ENCODE measurements around the gene SHROOM3. TPM values are rescaled to one million over a fixed set of nuclear protein-coding genes. Genes with fewer than 3 reads are reported as not detected.

SHROOM3 gene
- total RNA-seq, 1 experiment from 2014 or later, result 27.6 TPM

- H4K91ac ChIP-seq (ENCODE audit: insufficient read length, low read depth, low read length), result no peak overlapping the region
- Mint-ChIP-seq H3K36me3 (ENCODE audit: insufficient read depth in 1 of 3, low read depth in 3 of 3) (peaks cover 3 to 13% (median 11%) of the 10 kb centered on the region in 3 experiments; a peak in 5 of 7 replicates), H3K27ac (no peak overlapping the region), H3K27me3 (ENCODE audit: low read depth) (no peaks in the 10 kb centered on the region), H3K4me3 (no peak overlapping the region), H3K4me1 (peaks cover 19 to 24% of the 10 kb centered on the region in 2 experiments), H3K9me3 (peaks cover 0 to 4% of the 10 kb centered on the region in 2 experiments; a peak in 1 of 5 replicates)
- no peaks in the 10 kb centered on the region for H3K27me3 ChIP-seq (ENCODE audit: insufficient read depth, low read length)
- no peak overlapping the region for H3K9ac ChIP-seq (ENCODE audit: extremely low read depth, insufficient read length, low read length)
- no peaks in the 10 kb centered on the region for H4K20me1 ChIP-seq (ENCODE audit: control insufficient read depth, insufficient read depth, insufficient read length)
- no peak overlapping the region for H3K27ac ChIP-seq (ENCODE audit: insufficient read length, low read depth, low read length)
- no peak overlapping the region for H4K5ac ChIP-seq (ENCODE audit: insufficient read length, low read depth, low read length)
- TF ChIP-seq CTCF (conservative IDR thresholded peaks at IDR 0.05), result no peak
- H3K23me2 ChIP-seq (ENCODE audit: insufficient read length, low read depth, low read length, poor library complexity, severe bottlenecking), result no peaks in the 10 kb centered on the region
- no peak overlapping the region for H3K14ac ChIP-seq (ENCODE audit: insufficient read depth, low read length)
- no peak overlapping the region for H4K8ac ChIP-seq (replicated peaks; ENCODE audit: insufficient read length, low read depth, low read length)
- H3K9me3 ChIP-seq (ENCODE audit: control insufficient read depth, low read depth, low read length), result no peaks in the 10 kb centered on the region
- peaks cover 6% of the 10 kb centered on the region; the same call in 1 of the 2 replicates for H3K4me1 ChIP-seq (ENCODE audit: insufficient read depth, low read length)
- H2AK5ac ChIP-seq (ENCODE audit: insufficient read length, low read length), result no peak overlapping the region
- no peak overlapping the region for H3K4ac ChIP-seq (ENCODE audit: low read depth, low read length)
- no peak overlapping the region for H3K18ac ChIP-seq (ENCODE audit: insufficient read length, low read depth, low read length)
- no peaks in the 10 kb centered on the region for H3K79me1 ChIP-seq (ENCODE audit: insufficient read depth, low read depth, low read length, poor library complexity, severe bottlenecking)
- no peak overlapping the region for H2BK20ac ChIP-seq (ENCODE audit: low read depth, low read length, poor library complexity, severe bottlenecking)
- H3K4me2 ChIP-seq (ENCODE audit: insufficient read depth, insufficient read length, low read length), result no peak overlapping the region
- no peak overlapping the region for H3K56ac ChIP-seq (ENCODE audit: insufficient read length, low read depth, low read length)
- H2BK12ac ChIP-seq (ENCODE audit: insufficient read length, low read depth, low read length), result no peak overlapping the region
- H2AFZ ChIP-seq (ENCODE audit: low read length), result no peak overlapping the region
- no peak for DNase-seq
- no peak overlapping the region for H2BK15ac ChIP-seq (ENCODE audit: low read depth, low read length)
- no peak overlapping the region for H3T11ph ChIP-seq (ENCODE audit: low read length)
- no peaks in the 10 kb centered on the region for H3K79me2 ChIP-seq (ENCODE audit: insufficient read depth, low read length)
- no peak overlapping the region for H3K23ac ChIP-seq (ENCODE audit: insufficient read length, low read depth, low read length)
- H2BK5ac ChIP-seq (ENCODE audit: insufficient read length, low read length), result no peak overlapping the region
- H2BK120ac ChIP-seq (ENCODE audit: low read depth, low read length, poor library complexity, severe bottlenecking), result no peak overlapping the region
- WGBS (ENCODE audit: extremely low coverage, insufficient read length, low lambda C conversion rate), result no CpG with 5 or more reads among the region's 9 CpGs
These were observed 6.9 kb downstream of the SHROOM3 start for GRCh38 chr4:76441881-76442280.
